ENCODE results near the gene MLLT10. TPM values are rescaled to one million over a fixed set of nuclear protein-coding genes. Genes with fewer than 3 reads are reported as not detected.
A peak's percentile ranks its signal among the peaks of the same experiment; 100 is the strongest.

The MLLT10 gene
- total and polyA plus RNA-seq, 8 donors: 39.9 to 55.2 (median 49.2) TPM

DNA sequence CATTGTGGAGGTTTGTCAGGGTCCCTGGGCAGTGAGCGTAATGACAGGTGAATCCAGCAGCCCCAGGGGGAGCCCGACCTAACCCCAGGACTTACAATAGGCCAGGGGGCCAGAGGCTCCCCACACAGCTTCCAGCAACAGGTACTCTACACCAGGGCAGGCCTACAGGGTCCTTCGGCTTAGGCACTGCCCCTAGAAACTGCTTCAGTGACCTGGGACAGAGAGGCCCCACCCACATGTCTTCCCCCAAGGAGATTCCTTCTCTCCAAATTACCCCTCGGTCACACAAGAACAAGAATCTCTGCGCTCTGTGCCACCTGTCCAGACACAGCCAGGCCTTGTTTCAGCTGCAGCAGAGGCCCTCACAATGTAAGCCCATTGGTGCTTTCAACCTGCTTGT is 32.9 kb upstream of the MLLT10 start:
- TF ChIP-seq, protein P1, sequence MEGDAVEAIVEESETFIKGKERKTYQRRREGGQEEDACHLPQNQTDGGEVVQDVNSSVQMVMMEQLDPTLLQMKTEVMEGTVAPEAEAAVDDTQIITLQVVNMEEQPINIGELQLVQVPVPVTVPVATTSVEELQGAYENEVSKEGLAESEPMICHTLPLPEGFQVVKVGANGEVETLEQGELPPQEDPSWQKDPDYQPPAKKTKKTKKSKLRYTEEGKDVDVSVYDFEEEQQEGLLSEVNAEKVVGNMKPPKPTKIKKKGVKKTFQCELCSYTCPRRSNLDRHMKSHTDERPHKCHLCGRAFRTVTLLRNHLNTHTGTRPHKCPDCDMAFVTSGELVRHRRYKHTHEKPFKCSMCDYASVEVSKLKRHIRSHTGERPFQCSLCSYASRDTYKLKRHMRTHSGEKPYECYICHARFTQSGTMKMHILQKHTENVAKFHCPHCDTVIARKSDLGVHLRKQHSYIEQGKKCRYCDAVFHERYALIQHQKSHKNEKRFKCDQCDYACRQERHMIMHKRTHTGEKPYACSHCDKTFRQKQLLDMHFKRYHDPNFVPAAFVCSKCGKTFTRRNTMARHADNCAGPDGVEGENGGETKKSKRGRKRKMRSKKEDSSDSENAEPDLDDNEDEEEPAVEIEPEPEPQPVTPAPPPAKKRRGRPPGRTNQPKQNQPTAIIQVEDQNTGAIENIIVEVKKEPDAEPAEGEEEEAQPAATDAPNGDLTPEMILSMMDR (IDR thresholded peaks at IDR 0.05): no peak
- H3K36me3 ChIP-seq: no peaks in the 10 kb centered on the region
- no peak overlapping the region for H3K4me3 ChIP-seq
- intact Hi-C loops (cut with DNase I): no loop called here
- ATAC-seq: no peak
- peaks cover 9 to 48% of the 10 kb centered on the region in 2 donors for H3K27me3 ChIP-seq
- H3K4me1 ChIP-seq: peaks cover 0 to 27% of the 10 kb centered on the region in 2 donors
- H3K27ac ChIP-seq: no peak overlapping the region
- no peaks in the 10 kb centered on the region for H3K9me3 ChIP-seq
- DNase-seq: no peak

GRCh38 chr10:21501731-21502347 is 32.2 kb upstream of the MLLT10 start:
- no peak overlapping the region for H3K4me3 ChIP-seq
- DNase-seq (no peak), ATAC-seq (no peak)
- TF ChIP-seq, protein P1 (IDR thresholded peaks at IDR 0.05): no peak
- peaks cover 0 to 19% of the 10 kb centered on the region in 2 donors for H3K4me1 ChIP-seq
- peaks cover 9 to 40% of the 10 kb centered on the region in 2 donors for H3K27me3 ChIP-seq
- H3K9me3 ChIP-seq: no peaks in the 10 kb centered on the region
- no peak overlapping the region for H3K27ac ChIP-seq
- intact Hi-C loops (cut with DNase I): no loop called here
- no peaks in the 10 kb centered on the region for H3K36me3 ChIP-seq

DNA sequence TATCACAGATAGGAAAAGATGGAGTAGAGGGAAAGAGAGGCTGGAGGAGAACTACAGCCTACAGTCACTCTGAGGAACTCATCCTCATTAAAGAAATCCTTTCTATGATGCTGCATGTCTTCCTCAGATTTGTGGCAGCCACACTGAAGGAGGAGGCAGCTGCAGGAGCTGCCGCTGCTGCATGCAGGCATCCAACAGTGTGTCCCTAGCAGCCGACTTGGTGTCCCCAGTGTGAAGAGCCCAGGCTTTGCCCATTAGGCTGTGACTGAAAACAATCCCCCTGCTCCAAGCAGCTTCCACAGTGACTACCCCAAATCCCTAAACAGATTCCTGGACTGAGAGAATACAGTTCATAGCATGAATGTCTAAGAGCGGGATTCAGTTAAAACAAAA is 31.7 kb upstream of the MLLT10 start:
- H3K36me3 ChIP-seq: no peaks in the 10 kb centered on the region
- H3K27me3 ChIP-seq: peaks cover 9 to 35% of the 10 kb centered on the region in 2 donors
- TF ChIP-seq, protein P1 (IDR thresholded peaks at IDR 0.05): no peak
- H3K9me3 ChIP-seq: no peaks in the 10 kb centered on the region
- DNase-seq (no peak), ATAC-seq (no peak)
- no peak overlapping the region for H3K27ac ChIP-seq
- H3K4me1 ChIP-seq: peaks cover 0 to 14% of the 10 kb centered on the region in 2 donors
- intact Hi-C loops (cut with DNase I): no loop called here
- no peak overlapping the region for H3K4me3 ChIP-seq

DNA sequence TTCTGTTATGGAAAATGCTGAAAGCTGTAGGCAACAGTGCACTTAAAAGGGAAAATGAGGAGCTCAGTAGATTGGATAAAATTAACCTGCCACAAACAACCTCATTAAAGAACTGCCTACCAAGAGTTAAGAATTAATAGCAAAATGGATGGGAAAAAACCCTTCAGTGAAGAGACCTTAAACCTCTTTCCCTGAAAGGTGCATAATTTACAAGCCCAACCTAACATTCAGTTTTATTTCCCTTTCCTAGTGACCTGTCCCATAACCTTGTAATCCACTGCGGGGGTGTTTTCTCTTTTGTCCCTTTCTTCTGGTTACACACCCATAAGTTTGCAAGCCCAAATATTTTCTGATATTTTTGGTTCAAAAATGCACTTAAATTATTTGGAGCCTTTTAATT is 30.5 kb upstream of the MLLT10 start:
- Histone ChIP-seq H3K4me3 (no peak overlapping the region), H3K36me3 (no peaks in the 10 kb centered on the region), H3K27me3 (peaks cover 9 to 23% of the 10 kb centered on the region in 2 donors), H3K9me3 (no peaks in the 10 kb centered on the region), H3K27ac (no peak overlapping the region), H3K4me1 (peaks cover 0 to 10% of the 10 kb centered on the region in 2 donors)
- DNase-seq (no peak), ATAC-seq (no peak)
- TF ChIP-seq, protein P1 (IDR thresholded peaks at IDR 0.05): no peak
- intact Hi-C loops (cut with DNase I): no loop called here

- ATAC-seq (peak; percentile 78), DNase-seq (no peak)
- H3K27ac ChIP-seq: no peak overlapping the region
- peaks cover 0 to 11% of the 10 kb centered on the region in 2 donors for H3K27me3 ChIP-seq
- H3K36me3 ChIP-seq: no peaks in the 10 kb centered on the region
- H3K4me1 ChIP-seq: peaks cover 4 to 6% of the 10 kb centered on the region in 2 donors
- no peaks in the 10 kb centered on the region for H3K9me3 ChIP-seq
- TF ChIP-seq, protein P1 (IDR thresholded peaks at IDR 0.05): no peak
- intact Hi-C loops (cut with DNase I): no loop called here
- no peak overlapping the region for H3K4me3 ChIP-seq
These were observed 28.2 kb upstream of the MLLT10 start for GRCh38 chr10:21505711-21506278.
